HepG2 (cell line): Measurements from ENCODE around the gene ITK. TPM values are rescaled to one million over a fixed set of nuclear protein-coding genes. Genes with fewer than 3 reads are reported as not detected.

Experiments
- ATAC-seq: fragments of 200-7000 bp; cut with Tn5 transposase; 3 replicates; pipeline ENCODE4 v1.9.1; 2020; ENCODE audit warnings: mild to moderate bottlenecking, moderate library complexity
- BruUV-seq: library from RNA; stranded (reverse); fragments of 400-500 nt; replicated peaks from 2 replicates; lab custom pipeline; 2021; lab: Mats Ljungman, UMichigan
- CTCF ChIA-PET: fragments of 300-600 bp; formaldehyde crosslinking; extraction: SDS; loops from one replicate; lab custom pipeline; 2021; ENCODE audit warnings: low total read pairs, inconsistent platforms, low intra/inter-chr PET ratio; lab: Yijun Ruan, JAX
- POLR2A ChIA-PET: fragments of 350-600 bp; sonication (Branson Sonifier 250); formaldehyde crosslinking; loops from one replicate; lab custom pipeline; 2020; ENCODE audit warnings: antibody characterized with exemption, inconsistent platforms; lab: Yijun Ruan, JAX
- DNase-seq: peaks from one replicate; pipeline ENCODE4 v3.0.0-alpha.2; 2015; ENCODE audit warnings: low spot score
- FAIRE-seq: peaks from 3 replicates; lab custom pipeline; 2011; peaks lifted over from hg19 to GRCh38; lab: Jason Lieb, UNC
- H2AFZ ChIP-seq: one replicate; pipeline ENCODE4 v1.6.1; 2011; ENCODE audit warnings: low read length, inconsistent platforms
- H3K27ac ChIP-seq: fragments of 300-600 bp; 3 replicates; pipeline ENCODE4 v1.8.0; 2011; ENCODE audit warnings: mixed run types, mild to moderate bottlenecking, mixed read lengths, low read length, inconsistent platforms; ENCODE audit not compliant: insufficient read depth; ENCODE audit errors: extremely low read length
- H3K27me3 ChIP-seq, 2 experiments: fragments of 200-600 bp in 1 of 2; 2 replicates in 1 of 2; 3 replicates in 1 of 2; pipeline versions ENCODE4 v1.6.0 to v1.8.0; 2011; ENCODE audit warnings: low read length in 2 of 2, mild to moderate bottlenecking in 2 of 2, moderate library complexity in 2 of 2, inconsistent platforms in 1 of 2; ENCODE audit not compliant: insufficient read depth in 2 of 2, control insufficient read depth in 1 of 2
- H3K36me3 ChIP-seq, 2 experiments: fragments of 200-600 bp in 1 of 2; replicated peaks in 1 of 2; 2 replicates in 1 of 2; 3 replicates in 1 of 2; pipeline versions ENCODE4 v1.5.1 to v1.8.0; 2011; ENCODE audit warnings: low read length in 2 of 2, inconsistent platforms in 1 of 2; ENCODE audit not compliant: insufficient read depth in 2 of 2, control insufficient read depth in 1 of 2
- H3K4me1 ChIP-seq: 2 replicates; pipeline ENCODE4 v1.5.1; 2012; ENCODE audit warnings: low read length, inconsistent platforms; ENCODE audit not compliant: insufficient read depth
- H3K4me2 ChIP-seq: 2 replicates; pipeline ENCODE4 v1.6.0; 2011; ENCODE audit warnings: low read depth, low read length, inconsistent platforms
- H3K4me3 ChIP-seq, 3 experiments: fragments of 200-600 bp in 1 of 3; sonication (generic), shearing (Covaris generic) in 1 of 3; replicated peaks in 1 of 3; 2 replicates each; pipeline ENCODE4 v1.5.1; 2011 to 2016; ENCODE audit warnings: low read length in 3 of 3, inconsistent platforms in 2 of 3, low read depth in 2 of 3, mild to moderate bottlenecking in 2 of 3, control low read depth in 1 of 3, mixed read lengths in 1 of 3; ENCODE audit not compliant: insufficient read depth in 1 of 3
- H3K79me2 ChIP-seq: one replicate; pipeline ENCODE4 v1.6.1; 2011; ENCODE audit warnings: low read length, inconsistent platforms; ENCODE audit not compliant: insufficient read depth
- H3K9ac ChIP-seq: 2 replicates; pipeline ENCODE4 v1.6.0; 2011; ENCODE audit warnings: mild to moderate bottlenecking, low read depth, low read length, inconsistent platforms; ENCODE audit not compliant: insufficient read depth
- H3K9me3 ChIP-seq: 2 replicates; pipeline ENCODE4 v1.5.1; 2012; ENCODE audit warnings: mild to moderate bottlenecking, low read length
- H4K20me1 ChIP-seq: 2 replicates; pipeline ENCODE4 v1.6.0; 2011; ENCODE audit warnings: inconsistent platforms, mild to moderate bottlenecking, low read length, moderate library complexity; ENCODE audit not compliant: insufficient read depth
- ATM ChIP-seq: fragments of 450-650 bp; IDR thresholded peaks from 2 replicates; pipeline ENCODE4 v1.7.1; 2017; ENCODE audit warnings: mild to moderate bottlenecking, borderline replicate concordance
- HNRNPH1 ChIP-seq: fragments of 200-400 bp; formaldehyde crosslinking; optimal IDR thresholded peaks from 2 replicates; pipeline ENCODE3; 2017; ENCODE audit warnings: mild to moderate bottlenecking, low read depth, low read length
- JUND ChIP-seq: sonication (generic); formaldehyde crosslinking; IDR thresholded peaks from 2 replicates; pipeline ENCODE4 v1.8.0; 2022; ENCODE audit warnings: mild to moderate bottlenecking, missing genetic modification reagents
- RXRB ChIP-seq: IDR thresholded peaks from 2 replicates; pipeline ENCODE4 v1.6.1; 2016; ENCODE audit warnings: borderline replicate concordance, missing genetic modification reagents, missing compliant biosample characterization
- TOE1 ChIP-seq: sonication (generic); formaldehyde crosslinking; IDR thresholded peaks from 2 replicates; pipeline ENCODE4 v1.4.0; 2020; ENCODE audit warnings: mild to moderate bottlenecking, missing genetic modification reagents
- ZBTB25 ChIP-seq: IDR thresholded peaks from 2 replicates; pipeline ENCODE4 v1.6.1; 2018; ENCODE audit warnings: missing genetic modification reagents
- ZNF292 ChIP-seq: sonication (generic); formaldehyde crosslinking; IDR thresholded peaks from 2 replicates; pipeline ENCODE4 v1.8.1; 2022; ENCODE audit warnings: mild to moderate bottlenecking, low read depth, missing genetic modification reagents, borderline replicate concordance
- ZNF446 ChIP-seq: sonication (generic); formaldehyde crosslinking; IDR thresholded peaks from 2 replicates; pipeline ENCODE4 v1.5.0; 2020; ENCODE audit warnings: mild to moderate bottlenecking, missing genetic modification reagents
- ZNF773 ChIP-seq: sonication (generic); formaldehyde crosslinking; IDR thresholded peaks from 2 replicates; pipeline ENCODE4 v1.4.0; 2020; ENCODE audit warnings: missing genetic modification reagents, borderline replicate concordance
- WGBS: methylation state at CpG from one replicate; pipeline ENCODE4 v1.1.6; 2017; ENCODE audit warnings: low lambda C conversion rate; 5-methylcytosine and 5-hydroxymethylcytosine counted together
- in situ Hi-C: cut with HindIII; loops from 2 replicates; pipeline ENCODE4 v1.10.0; 2017; ENCODE audit warnings: low pct_unique_long_range_greater_than_20kb; ENCODE audit not compliant: extremely low pct_ligation_motif_present
- intact Hi-C: fragments of 100-400 bp; cut with micrococcal nuclease; formaldehyde crosslinking; loops from one replicate; pipeline ENCODE4 v1.10.0; 2022; ENCODE audit not compliant: unreplicated experiment
- polyA plus RNA-seq, 8 experiments: library from polyadenylated mRNA; depleted of rRNA in 3 of 8; stranded (reverse) in 7 of 8; unstranded in 1 of 8; fragments of >200 nt; fragmentation: Illumina TruSeq in 4 of 8; extraction: Trizol in 4 of 8; gene quantifications; 2 replicates each; pipeline versions ENCODE4 v1.2.1 to v1.2.3, GENCODE V29; 2011 to 2016; ENCODE audit warnings: low read depth in 4 of 8, missing spikeins in 1 of 8, mixed read lengths in 1 of 8; ENCODE audit not compliant: insufficient read depth in 1 of 8
- total RNA-seq, 5 experiments: library from RNA; depleted of rRNA; stranded (reverse); fragments of >200 nt; fragmentation: Illumina TruSeq; extraction: Trizol; gene quantifications; 2 replicates each; pipeline ENCODE4 v1.2.3, GENCODE V29; 2016; ENCODE audit warnings: low read depth in 1 of 5
- TF ChIP-seq, protein P1 (sequence below): sonication (generic); formaldehyde crosslinking; IDR thresholded peaks from 2 replicates; pipeline ENCODE4 v1.5.0; 2020; ENCODE audit warnings: missing genetic modification reagents, mild to moderate bottlenecking, borderline replicate concordance
- TF ChIP-seq, protein P2 (sequence below): sonication (generic); formaldehyde crosslinking; IDR thresholded peaks from 2 replicates; pipeline ENCODE4; 2020; ENCODE audit warnings: missing genetic modification reagents, mild to moderate bottlenecking, borderline replicate concordance

The ITK gene
- total and polyA plus RNA-seq, 2 of the 13 experiments (the other 11 are each of a cell fraction or from before 2014, with no cell fraction given), result 0.01 TPM; not detected in 1

- TF ChIP-seq, protein P1, sequence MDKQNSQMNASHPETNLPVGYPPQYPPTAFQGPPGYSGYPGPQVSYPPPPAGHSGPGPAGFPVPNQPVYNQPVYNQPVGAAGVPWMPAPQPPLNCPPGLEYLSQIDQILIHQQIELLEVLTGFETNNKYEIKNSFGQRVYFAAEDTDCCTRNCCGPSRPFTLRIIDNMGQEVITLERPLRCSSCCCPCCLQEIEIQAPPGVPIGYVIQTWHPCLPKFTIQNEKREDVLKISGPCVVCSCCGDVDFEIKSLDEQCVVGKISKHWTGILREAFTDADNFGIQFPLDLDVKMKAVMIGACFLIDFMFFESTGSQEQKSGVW (CRISPR knock-in tag), result no peak
- TF ChIP-seq ZNF292 (CRISPR knock-in tag) (no peak), HNRNPH1 (no peak), ZBTB25 (CRISPR knock-in tag) (no peak), ATM (no peak), JUND (CRISPR knock-in tag) (no peak)
- TF ChIP-seq, protein P2, sequence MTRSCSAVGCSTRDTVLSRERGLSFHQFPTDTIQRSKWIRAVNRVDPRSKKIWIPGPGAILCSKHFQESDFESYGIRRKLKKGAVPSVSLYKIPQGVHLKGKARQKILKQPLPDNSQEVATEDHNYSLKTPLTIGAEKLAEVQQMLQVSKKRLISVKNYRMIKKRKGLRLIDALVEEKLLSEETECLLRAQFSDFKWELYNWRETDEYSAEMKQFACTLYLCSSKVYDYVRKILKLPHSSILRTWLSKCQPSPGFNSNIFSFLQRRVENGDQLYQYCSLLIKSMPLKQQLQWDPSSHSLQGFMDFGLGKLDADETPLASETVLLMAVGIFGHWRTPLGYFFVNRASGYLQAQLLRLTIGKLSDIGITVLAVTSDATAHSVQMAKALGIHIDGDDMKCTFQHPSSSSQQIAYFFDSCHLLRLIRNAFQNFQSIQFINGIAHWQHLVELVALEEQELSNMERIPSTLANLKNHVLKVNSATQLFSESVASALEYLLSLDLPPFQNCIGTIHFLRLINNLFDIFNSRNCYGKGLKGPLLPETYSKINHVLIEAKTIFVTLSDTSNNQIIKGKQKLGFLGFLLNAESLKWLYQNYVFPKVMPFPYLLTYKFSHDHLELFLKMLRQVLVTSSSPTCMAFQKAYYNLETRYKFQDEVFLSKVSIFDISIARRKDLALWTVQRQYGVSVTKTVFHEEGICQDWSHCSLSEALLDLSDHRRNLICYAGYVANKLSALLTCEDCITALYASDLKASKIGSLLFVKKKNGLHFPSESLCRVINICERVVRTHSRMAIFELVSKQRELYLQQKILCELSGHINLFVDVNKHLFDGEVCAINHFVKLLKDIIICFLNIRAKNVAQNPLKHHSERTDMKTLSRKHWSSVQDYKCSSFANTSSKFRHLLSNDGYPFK (CRISPR knock-in tag), result no peak
Observed at GRCh38 chr5:157270771-157271170, 90.1 kb downstream of the ITK start (continued).

DNA sequence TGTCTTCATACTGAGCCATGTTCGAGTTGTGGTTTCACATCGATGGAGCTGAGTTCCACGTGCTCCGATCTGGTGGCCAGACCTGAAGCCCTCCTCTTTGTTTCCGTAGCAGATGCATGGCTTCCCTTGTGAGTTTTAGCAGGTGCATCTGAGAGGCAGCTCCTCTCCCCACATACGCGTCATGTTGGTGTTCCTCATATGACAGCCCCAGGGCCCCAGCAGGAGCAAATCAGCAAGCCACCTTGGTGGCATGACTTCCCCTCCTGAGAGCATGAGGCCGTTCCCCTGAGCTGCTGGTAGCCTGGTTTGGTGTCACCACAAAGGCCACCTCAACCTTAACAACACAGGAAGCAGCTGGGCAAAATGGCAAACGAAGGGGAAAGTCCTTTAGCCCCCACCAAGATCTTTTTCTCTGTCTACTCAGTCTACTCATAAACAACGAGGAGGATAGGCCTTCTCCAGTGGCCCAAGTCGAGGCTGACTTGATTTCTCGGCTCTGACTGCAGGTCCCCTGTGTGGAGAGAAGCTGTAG lies 91.2 kb downstream of the ITK start:
- no peak for ATAC-seq
- intact Hi-C loops, result no loop called here
- Histone ChIP-seq H3K9ac (no peak overlapping the region), H3K27me3 (no peaks in the 10 kb centered on the region), H3K79me2 (peaks cover 22% of the 10 kb centered on the region), H4K20me1 (no peaks in the 10 kb centered on the region), H2AFZ (no peak overlapping the region), H3K36me3 (no peaks in the 10 kb centered on the region), H3K4me1 (peaks cover 38% of the 10 kb centered on the region), H3K9me3 (no peaks in the 10 kb centered on the region), H3K4me3 (no peak overlapping the region), H3K27ac (no peak overlapping the region), H3K4me2 (no peak overlapping the region)
- no TSS peak for BruUV-seq
- ChIA-PET POLR2A (no interaction called here), CTCF (no interaction called here)
- no peak for DNase-seq
- TF ChIP-seq ZNF773 (CRISPR knock-in tag), result no peak
- TF ChIP-seq ZNF446 (CRISPR knock-in tag), result no peak
- no peak for TF ChIP-seq TOE1 (CRISPR knock-in tag)
- no peak for TF ChIP-seq RXRB (CRISPR knock-in tag)
- no peak for FAIRE-seq
- 94% methylated on average over 12 of the region's 12 CpGs for WGBS
- in situ Hi-C loops, result no loop called here
